T47D (cell line): ENCODE results near the gene RPRD1B.

ENCODE experiments used
- DNase-seq, 2 experiments: peaks; one replicate each; pipeline versions ENCODE4 v3.0.0 to v3.0.0-alpha.2; 2011 to 2012; ENCODE audit warnings: low read depth in 1 of 2, low spot score in 1 of 2
- JUND ChIP-seq: IDR thresholded peaks from 2 replicates; pipeline ENCODE4 v1.6.1; 2012; ENCODE audit warnings: low read depth
- in situ Hi-C: cut with HindIII; loops from 2 replicates; pipeline ENCODE4 v1.10.0; 2016; ENCODE audit warnings: low sequenced_read_pairs, low pct_unique_long_range_greater_than_20kb

RPRD1B gene

GRCh38 chr20:38033330-38034107 is at the start of gene RPRD1B, which contains the start of gene TTI1:
Gene RPRD1B (plus strand): TSS chr20:38033746. CDS start chr20:38033948, 202 bp downstream.
Gene TTI1 (minus strand): TSS chr20:38033456. CDS start chr20:38013816, 19,640 bp downstream.
- peak; percentile 89 to 96 for DNase-seq
- no peak for TF ChIP-seq JUND
- in situ Hi-C loops = no loop called here

GRCh38 chr20:37984018-37984785 is 49.3 kb upstream of the RPRD1B start:
- no peak for DNase-seq
- no peak for TF ChIP-seq JUND
- in situ Hi-C loops = no loop called here

- DNase-seq = no peak
- TF ChIP-seq JUND = no peak
- in situ Hi-C loops = no loop called here
These were observed 47.3 kb upstream of the RPRD1B start for GRCh38 chr20:37986044-37986858.

- in situ Hi-C loops = no loop called here
- DNase-seq = no peak
- no peak for TF ChIP-seq JUND
These were observed 46.5 kb upstream of the RPRD1B start for GRCh38 chr20:37986873-37987601.

GRCh38 chr20:37987602-37988290 is 45.8 kb upstream of the RPRD1B start:
- in situ Hi-C loops = no loop called here
- TF ChIP-seq JUND = no peak
- DNase-seq = no peak

GRCh38 chr20:37988306-37988954 is 45.1 kb upstream of the RPRD1B start:
- no peak for DNase-seq
- no peak for TF ChIP-seq JUND

GRCh38 chr20:37989601-37990295 is 43.8 kb upstream of the RPRD1B start:
- in situ Hi-C loops = no loop called here
- TF ChIP-seq JUND = no peak
- no peak for DNase-seq

More at GRCh38 chr20:37988306-37988954, 45.1 kb upstream of the RPRD1B start:
- in situ Hi-C loops = no loop called here

GRCh38 chr20:37990571-37991151 is 42.9 kb upstream of the RPRD1B start:
- in situ Hi-C loops = no loop called here

GRCh38 chr20:37991157-37991866 is 42.2 kb upstream of the RPRD1B start:
- DNase-seq = no peak
- in situ Hi-C loops = no loop called here
- no peak for TF ChIP-seq JUND

More at GRCh38 chr20:37990571-37991151, 42.9 kb upstream of the RPRD1B start:
- DNase-seq = peak; percentile 31 to 60
- TF ChIP-seq JUND = no peak
